Neuronal stem cell (in vitro differentiated cells): ENCODE data around the gene SLC7A4.

Source experiments
- DNase-seq: peaks from one replicate; pipeline ENCODE4 v3.0.0-alpha.2; 2013; ENCODE audit warnings: low spot score
- H2AFZ ChIP-seq: one replicate; pipeline ENCODE4 v1.6.1; 2013; ENCODE audit warnings: mild to moderate bottlenecking, low read length, inconsistent platforms
- H2AK5ac ChIP-seq: 2 replicates; pipeline ENCODE4 v1.6.1; 2013; ENCODE audit warnings: low read depth, mild to moderate bottlenecking, inconsistent platforms, low read length, moderate library complexity, mixed read lengths
- H2BK120ac ChIP-seq: 2 replicates; pipeline ENCODE4 v1.6.1; 2013; ENCODE audit warnings: low read depth, mild to moderate bottlenecking, inconsistent platforms, low read length, moderate library complexity, mixed read lengths
- H2BK12ac ChIP-seq: one replicate; pipeline ENCODE4 v1.6.1; 2013; ENCODE audit warnings: low read length, inconsistent platforms
- H2BK15ac ChIP-seq: 2 replicates; pipeline ENCODE4 v1.6.1; 2013; ENCODE audit warnings: mild to moderate bottlenecking, low read length, inconsistent platforms, mixed read lengths
- H2BK5ac ChIP-seq: one replicate; pipeline ENCODE4 v1.6.1; 2013; ENCODE audit warnings: inconsistent platforms, mild to moderate bottlenecking, low read length, moderate library complexity
- H3K14ac ChIP-seq: one replicate; pipeline ENCODE4 v1.6.1; 2013; ENCODE audit warnings: low read length, inconsistent platforms
- H3K18ac ChIP-seq: 2 replicates; pipeline ENCODE4 v1.6.1; 2013; ENCODE audit warnings: low read length, inconsistent platforms
- H3K23ac ChIP-seq: 2 replicates; pipeline ENCODE4 v1.6.1; 2013; ENCODE audit warnings: low read depth, mild to moderate bottlenecking, mixed read lengths, low read length, inconsistent platforms; ENCODE audit not compliant: poor library complexity
- H3K27ac ChIP-seq: replicated peaks from 3 replicates; pipeline ENCODE4 v1.5.1; 2013; ENCODE audit warnings: low read length, inconsistent platforms
- H3K27me3 ChIP-seq, 3 experiments: 2 replicates each; pipeline ENCODE4 v1.6.1; 2013; ENCODE audit warnings: low read length in 3 of 3, mild to moderate bottlenecking in 2 of 3, inconsistent platforms in 1 of 3, low read depth in 1 of 3, mixed read lengths in 1 of 3, moderate library complexity in 1 of 3; ENCODE audit not compliant: control insufficient read depth in 3 of 3, insufficient read depth in 3 of 3
- H3K36me3 ChIP-seq, 2 donors: replicated peaks in 1 of 2; 2 replicates each; pipeline ENCODE4 v1.6.1; 2013; ENCODE audit warnings: low read length in 2 of 2; ENCODE audit not compliant: control insufficient read depth in 2 of 2, insufficient read depth in 2 of 2
- H3K4ac ChIP-seq: 2 replicates; pipeline ENCODE4 v1.6.1; 2013; ENCODE audit warnings: inconsistent platforms, mild to moderate bottlenecking, low read length, moderate library complexity
- H3K4me1 ChIP-seq, 2 donors: 1 replicate in 1 of 2; 2 replicates in 1 of 2; pipeline ENCODE4 v1.6.1; 2013; ENCODE audit warnings: low read length in 2 of 2, low read depth in 1 of 2; ENCODE audit not compliant: control insufficient read depth in 2 of 2, insufficient read depth in 1 of 2
- H3K4me2 ChIP-seq: one replicate; pipeline ENCODE4 v1.6.1; 2013; ENCODE audit warnings: mild to moderate bottlenecking, low read length, inconsistent platforms; ENCODE audit not compliant: insufficient read depth, poor library complexity, severe bottlenecking
- H3K4me3 ChIP-seq, 2 donors: 2 replicates each; pipeline ENCODE4 v1.5.1; 2013; ENCODE audit warnings: low read length in 2 of 2, mild to moderate bottlenecking in 2 of 2, inconsistent platforms in 1 of 2, moderate library complexity in 1 of 2
- H3K79me1 ChIP-seq: one replicate; pipeline ENCODE4 v1.6.1; 2013; ENCODE audit warnings: low read depth, mild to moderate bottlenecking, inconsistent platforms, low read length, moderate library complexity
- H3K9ac ChIP-seq: one replicate; pipeline ENCODE4 v1.6.1; 2013; ENCODE audit warnings: mild to moderate bottlenecking, low read depth, low read length, inconsistent platforms; ENCODE audit not compliant: poor library complexity
- H3K9me3 ChIP-seq, 2 donors: replicated peaks in 1 of 2; 2 replicates each; pipeline versions ENCODE3 to v1.6.1; 2013; ENCODE audit warnings: low read length in 2 of 2, mild to moderate bottlenecking in 2 of 2, inconsistent platforms in 1 of 2, low read depth in 1 of 2, mixed read lengths in 1 of 2, moderate library complexity in 1 of 2; ENCODE audit not compliant: control insufficient read depth in 2 of 2, insufficient read depth in 1 of 2
- H4K8ac ChIP-seq: one replicate; pipeline ENCODE4 v1.6.1; 2013; ENCODE audit warnings: low read depth, mild to moderate bottlenecking, inconsistent platforms, low read length, moderate library complexity
- H4K91ac ChIP-seq: one replicate; pipeline ENCODE4 v1.6.1; 2013; ENCODE audit warnings: low read length, low read depth, mild to moderate bottlenecking, inconsistent platforms; ENCODE audit not compliant: poor library complexity
- WGBS, 2 donors: extraction: QIAGEN DNeasy Blood & Tissue Kit; methylation state at CpG; one replicate each; pipeline ENCODE4 v1.1.7; 2013; ENCODE audit warnings: missing lambda C conversion rate in 2 of 2, mixed read lengths in 1 of 2; ENCODE audit not compliant: insufficient read length in 2 of 2, insufficient replicate concordance in 1 of 2; ENCODE audit errors: extremely low coverage in 2 of 2; 5-methylcytosine and 5-hydroxymethylcytosine counted together

The SLC7A4 gene

GRCh38 chr22:21067901-21068680 lies 35.7 kb upstream of the SLC7A4 start:
- WGBS, 2 donors = no CpG with 5 or more reads among the region's 12 CpGs
- Histone ChIP-seq H4K8ac (no peak overlapping the region), H4K91ac (no peak overlapping the region), H3K4me1 (peaks cover 0 to 2% of the 10 kb centered on the region in 2 donors), H3K27me3 (peaks cover 0 to 7% (median 0%) of the 10 kb centered on the region in 3 experiments), H2BK15ac (no peak overlapping the region), H2BK12ac (no peak overlapping the region), H3K4ac (no peak overlapping the region), H3K14ac (peak overlapping the region; percentile 64), H3K18ac (peak overlapping the region; percentile 69), H3K27ac (no peak overlapping the region), H2AK5ac (no peak overlapping the region), H2BK5ac (no peak overlapping the region), H2BK120ac (no peak overlapping the region), H3K4me3 (no peak overlapping the region), H3K9ac (peak overlapping the region; percentile 26), H3K36me3 (no peaks in the 10 kb centered on the region), H3K23ac (peak overlapping the region; percentile 70), H2AFZ (no peak overlapping the region), H3K79me1 (no peaks in the 10 kb centered on the region), H3K4me2 (no peak overlapping the region), H3K9me3 (peaks cover 0 to 5% of the 10 kb centered on the region in 2 donors)
- no peak for DNase-seq

GRCh38 chr22:21067075-21067900 lies 34.9 kb upstream of the SLC7A4 start:
- WGBS, 2 donors = no CpG with 5 or more reads among the region's 28 CpGs
- Histone ChIP-seq H2BK12ac (no peak overlapping the region), H2BK120ac (no peak overlapping the region), H3K27me3 (peaks cover 0 to 7% (median 0%) of the 10 kb centered on the region in 3 experiments), H3K23ac (peak overlapping the region; percentile 70), H2AFZ (no peak overlapping the region), H3K79me1 (no peaks in the 10 kb centered on the region), H3K4ac (no peak overlapping the region), H3K36me3 (no peaks in the 10 kb centered on the region), H3K9me3 (no peaks in the 10 kb centered on the region), H2BK15ac (no peak overlapping the region), H3K14ac (no peak overlapping the region), H4K8ac (no peak overlapping the region), H3K4me1 (peaks cover 0 to 2% of the 10 kb centered on the region in 2 donors), H3K9ac (peak overlapping the region; percentile 26), H3K4me3 (no peak overlapping the region), H4K91ac (no peak overlapping the region), H2AK5ac (no peak overlapping the region), H2BK5ac (no peak overlapping the region), H3K18ac (peak overlapping the region; percentile 69), H3K27ac (no peak overlapping the region), H3K4me2 (no peak overlapping the region)
- DNase-seq = no peak

- Histone ChIP-seq H3K23ac (peak overlapping the region; percentile 25), H3K4ac (no peak overlapping the region), H3K9me3 (no peaks in the 10 kb centered on the region), H3K36me3 (no peaks in the 10 kb centered on the region), H3K27ac (no peak overlapping the region), H2BK12ac (no peak overlapping the region), H2BK5ac (peak overlapping the region; percentile 20), H3K79me1 (no peaks in the 10 kb centered on the region), H4K91ac (no peak overlapping the region), H3K4me2 (no peak overlapping the region), H2BK120ac (no peak overlapping the region), H2AK5ac (no peak overlapping the region), H2BK15ac (no peak overlapping the region), H3K18ac (no peak overlapping the region), H4K8ac (no peak overlapping the region), H3K4me1 (peaks cover 0 to 2% of the 10 kb centered on the region in 2 donors), H2AFZ (no peak overlapping the region), H3K27me3 (peaks cover 0 to 4% (median 0%) of the 10 kb centered on the region in 3 experiments), H3K9ac (no peak overlapping the region), H3K14ac (no peak overlapping the region), H3K4me3 (peak overlapping the region in 1 of 2 donors; percentile 43)
- DNase-seq = no peak
- no CpG with 5 or more reads among the region's 13 CpGs for WGBS, 2 donors
These were observed 32.8 kb upstream of the SLC7A4 start for GRCh38 chr22:21064917-21065864.
